GF-D8 (cell line): ENCODE measurements around the gene RNGTT.
A peak's percentile ranks its signal among the peaks of the same experiment; 100 is the strongest.
"Not testable (repeated sequence)": the region's sequence is repeated elsewhere in the genome, so short reads cannot be mapped to it uniquely, and the experiment has no call there.

Source experiments
- DNase-seq: peaks from one replicate; lab custom pipeline; 2025; lab: John Stamatoyannopoulos, UW

The RNGTT gene

DNA sequence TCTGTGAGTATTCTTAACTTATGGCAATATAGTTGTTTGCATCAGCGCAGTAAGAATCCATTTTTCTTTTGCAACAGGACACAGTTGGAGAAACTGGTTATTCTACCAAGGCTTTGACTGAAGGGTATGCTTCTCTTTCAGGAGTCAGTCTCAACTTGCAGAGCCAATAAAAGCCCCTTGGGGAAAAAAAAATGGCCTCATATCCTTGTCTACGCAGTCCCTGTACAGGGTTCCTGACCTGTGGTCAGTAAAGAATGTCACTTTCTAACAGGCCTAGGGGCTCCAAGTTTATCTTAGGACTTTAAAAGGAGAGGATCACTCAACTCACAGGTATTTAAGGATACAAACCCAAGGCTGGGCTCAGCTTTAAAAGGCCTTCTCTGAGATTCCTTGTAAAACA is 6.9 kb upstream of the RNGTT start:
- DNase-seq: no peak

DNA sequence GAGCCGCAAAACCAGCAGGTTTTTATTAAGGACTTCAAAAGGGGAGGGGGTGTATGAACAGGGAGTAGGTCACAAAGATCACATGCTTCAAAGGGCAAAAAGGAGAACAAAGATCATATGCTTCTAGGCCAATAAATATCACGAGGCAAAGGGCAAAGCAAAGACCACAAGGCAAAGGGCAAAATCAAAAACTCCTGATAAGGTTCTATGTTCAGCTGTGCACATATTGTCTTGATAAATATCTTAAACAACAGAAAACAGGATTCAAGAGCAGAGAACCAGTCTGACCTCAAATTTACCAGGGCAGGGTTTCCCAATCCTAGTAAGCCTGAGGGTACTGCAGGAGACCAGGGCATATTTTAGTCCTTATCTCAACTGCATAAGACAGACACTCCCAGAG is 5.8 kb upstream of the RNGTT start:
- DNase-seq: not testable (repeated sequence)

DNA sequence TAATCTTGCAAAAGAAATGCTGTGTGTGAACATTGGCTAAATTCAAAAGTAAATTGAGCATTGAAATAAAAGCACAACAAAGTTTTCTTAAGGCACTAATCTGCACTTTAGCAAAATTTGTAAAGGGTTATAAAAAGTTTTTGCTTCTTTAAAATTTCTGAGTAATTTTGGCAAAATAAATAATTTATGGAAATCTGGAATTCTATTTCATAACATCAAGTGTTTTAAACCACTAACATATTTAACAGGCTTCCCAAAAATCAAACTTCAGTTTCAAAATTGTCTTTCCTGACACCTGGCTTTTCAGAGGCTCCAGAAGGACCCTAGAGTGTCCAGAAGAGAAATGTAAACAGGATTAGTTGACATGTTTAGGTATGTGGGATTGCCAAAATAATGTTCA is 4.5 kb upstream of the RNGTT start:
- no peak for DNase-seq

DNA sequence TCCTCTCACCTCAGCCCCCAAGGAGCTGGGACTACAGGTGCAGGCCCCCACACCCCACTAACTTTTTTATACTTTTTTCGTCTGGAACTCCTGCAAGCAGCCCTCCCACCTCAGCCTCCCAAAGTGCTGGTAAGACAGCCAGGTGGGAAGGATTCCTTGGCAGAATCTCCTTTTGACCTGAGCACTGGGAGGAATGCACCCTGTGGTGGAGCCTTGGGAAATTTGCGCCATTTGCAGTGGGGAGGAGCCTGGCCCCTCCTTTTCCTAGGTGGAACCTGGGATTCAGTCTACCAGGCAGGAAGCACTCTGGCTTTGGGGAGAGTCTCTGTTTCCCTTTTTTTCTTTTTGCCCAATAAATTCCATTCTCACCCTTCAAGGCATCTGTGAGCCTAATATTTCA is 2.3 kb upstream of the RNGTT start:
- no peak for DNase-seq

DNA sequence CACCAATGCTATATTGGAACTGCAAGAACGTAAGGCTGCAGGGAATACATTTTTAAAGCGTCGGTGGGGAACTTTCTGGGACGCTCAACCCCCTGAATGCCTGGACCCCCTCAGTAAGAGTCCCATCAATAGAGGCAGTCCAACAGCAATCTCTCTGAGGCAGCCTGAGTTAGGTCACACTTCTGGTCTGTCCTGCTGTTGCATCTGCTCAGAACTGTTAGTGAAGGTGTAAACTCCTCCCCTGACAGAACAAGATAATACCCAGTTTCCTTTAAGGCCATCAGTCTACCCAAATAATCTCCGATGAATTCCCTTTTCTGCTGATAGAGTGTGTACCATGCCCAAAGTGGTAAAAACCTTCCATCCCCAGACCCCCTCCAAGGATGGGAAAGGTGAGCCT is 1.1 kb upstream of the RNGTT start:
- no peak for DNase-seq

DNA sequence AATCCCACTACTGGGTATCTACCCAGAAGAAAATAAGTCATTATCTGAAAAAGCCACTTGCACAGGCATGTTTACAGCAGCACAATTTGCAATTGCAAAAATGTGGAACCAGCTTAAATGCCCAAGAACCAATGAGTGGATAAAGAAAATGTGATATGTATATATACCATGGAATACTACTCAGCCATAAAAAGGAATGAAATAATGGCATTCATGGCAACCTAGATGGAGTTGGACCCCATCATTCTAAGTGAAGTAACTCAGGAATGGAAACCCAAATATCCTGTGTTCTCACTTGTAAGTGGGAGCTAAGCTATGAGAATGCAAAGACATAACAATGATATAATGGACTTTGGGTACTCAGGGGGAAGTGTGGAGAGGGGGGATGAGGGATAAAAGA is 4.6 kb downstream of the RNGTT start:
- DNase-seq: no peak

DNA sequence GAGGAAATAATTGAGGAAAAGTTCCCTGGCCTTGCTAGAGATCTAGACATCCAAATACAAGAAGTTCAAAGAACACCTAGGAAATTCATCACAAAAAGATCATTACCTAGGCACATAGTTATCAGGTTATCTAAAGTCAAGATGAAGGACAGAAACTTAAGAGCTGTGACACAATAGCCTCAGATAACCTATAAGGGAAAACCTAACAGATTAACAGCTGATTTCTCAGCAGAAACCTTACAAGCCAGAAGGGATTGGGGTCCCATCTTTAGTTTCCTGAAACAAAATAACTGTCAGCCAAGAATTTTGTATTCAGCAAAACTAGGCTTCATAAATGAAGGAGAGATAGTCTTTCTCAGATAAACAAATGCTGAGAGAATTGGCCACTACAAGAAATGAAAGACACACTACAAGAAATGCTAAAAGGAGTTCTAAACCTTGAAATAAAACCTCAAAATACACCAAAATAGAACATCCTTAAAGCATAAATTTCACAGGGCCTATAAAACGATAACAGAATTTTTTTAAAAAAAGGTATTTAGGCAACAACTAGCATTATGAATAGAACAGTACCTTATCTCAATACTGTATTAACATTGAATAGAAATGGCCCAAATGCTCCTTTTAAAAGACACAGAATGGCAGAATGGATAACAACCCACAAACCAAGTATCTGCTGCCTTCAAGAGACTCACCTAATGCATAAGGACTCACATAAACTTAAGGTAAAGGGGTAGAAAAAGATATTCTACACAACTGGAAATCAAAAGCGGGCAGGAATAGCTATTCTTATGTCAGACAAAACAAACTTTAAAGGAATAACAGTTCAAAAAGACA is 9.7 kb downstream of the RNGTT start:
- no peak for DNase-seq

DNA sequence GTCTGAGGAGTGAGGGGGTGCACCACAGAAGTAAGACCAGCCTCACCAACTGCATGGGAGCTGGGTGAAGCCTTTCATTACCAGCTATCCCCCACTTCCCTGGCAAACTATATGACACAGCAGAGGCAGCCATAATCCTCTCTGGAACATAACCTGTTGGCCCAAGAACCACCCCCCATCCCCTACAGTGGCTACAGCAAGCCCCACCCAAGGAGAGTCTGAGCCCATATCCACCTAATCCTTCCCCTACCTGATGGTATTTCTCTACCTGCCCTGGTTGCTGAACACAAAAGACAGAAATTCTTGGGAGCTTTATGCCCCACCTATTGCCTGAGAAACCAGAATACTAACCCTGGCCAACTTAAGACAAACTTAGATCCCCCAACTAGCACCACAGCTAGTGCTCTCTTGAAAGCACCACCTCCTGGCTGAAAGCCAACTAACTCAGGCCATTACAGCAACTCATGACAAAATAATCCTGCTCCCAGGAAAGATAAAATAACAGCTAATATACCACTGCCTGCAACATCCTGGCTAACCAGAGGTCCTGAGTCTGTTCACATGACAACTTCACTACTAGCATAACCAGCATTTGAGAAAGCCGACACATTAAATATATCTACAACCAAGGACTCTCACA is 11.2 kb downstream of the RNGTT start:
- no peak for DNase-seq

DNA sequence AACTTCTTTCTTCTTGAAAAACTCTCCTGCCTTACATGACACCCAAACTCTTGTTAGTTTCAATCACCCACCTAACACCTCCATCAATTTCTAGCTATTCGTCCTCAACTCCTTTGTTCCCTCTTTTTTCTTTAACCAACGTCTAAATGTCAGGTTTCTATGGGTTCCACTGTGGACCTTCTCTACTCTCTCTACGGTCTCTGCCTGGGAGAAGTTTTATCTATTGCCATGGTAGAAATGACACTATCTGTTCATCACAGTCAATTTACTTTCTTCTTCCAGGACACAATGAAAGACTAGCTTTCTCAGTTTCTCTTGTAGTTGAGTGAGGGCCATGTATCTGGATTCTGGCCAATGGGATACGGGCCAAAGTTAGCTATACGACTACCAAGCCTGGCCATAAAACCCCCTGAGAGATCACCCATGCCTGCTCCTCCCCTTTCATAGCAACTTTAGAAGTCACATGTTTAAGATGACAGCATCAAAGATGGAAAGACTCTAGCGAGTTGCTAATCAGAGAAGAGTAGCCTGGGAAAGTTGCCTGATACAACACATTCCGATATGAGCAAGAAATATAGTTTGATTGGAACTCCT is 17.9 kb downstream of the RNGTT start:
- no peak for DNase-seq

DNA sequence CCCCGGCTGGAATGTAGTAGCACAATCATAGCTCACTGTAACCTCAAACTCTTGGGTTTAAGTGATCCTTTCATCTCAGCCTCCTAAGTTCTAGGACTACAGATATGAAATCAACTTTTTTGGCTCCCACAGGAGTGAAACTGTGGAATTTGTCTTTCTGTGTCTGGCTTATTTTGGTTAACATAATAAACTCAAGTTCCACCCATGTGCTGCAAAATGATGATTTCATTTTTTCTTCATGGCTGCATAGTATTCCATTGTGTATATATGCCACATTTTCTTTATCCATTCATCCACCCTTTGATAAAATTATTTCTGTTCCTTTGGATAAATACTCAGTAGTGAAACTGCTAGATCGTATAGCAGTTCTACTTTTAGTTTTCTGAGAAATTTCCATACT is 29.9 kb downstream of the RNGTT start:
- no peak for DNase-seq

DNA sequence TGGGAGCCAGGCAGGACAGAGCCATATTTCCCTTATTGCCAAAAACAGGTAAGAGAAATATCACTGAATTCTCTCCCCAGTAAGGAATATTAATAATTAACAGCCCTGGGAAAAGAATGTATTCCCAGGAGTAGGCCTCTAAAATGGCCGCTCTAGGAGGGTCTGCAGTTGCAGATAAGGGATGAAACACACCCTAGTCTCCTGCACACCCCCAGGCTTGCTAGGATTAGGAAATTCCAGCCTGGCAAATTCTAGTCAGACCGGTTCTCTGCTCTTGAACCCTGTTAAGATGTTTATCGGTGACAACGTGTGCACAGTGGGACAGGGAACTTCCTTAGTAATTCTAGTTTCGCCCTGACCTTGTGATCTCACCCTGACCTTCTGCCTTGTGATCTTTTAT is 31.4 kb downstream of the RNGTT start:
- not testable (repeated sequence) for DNase-seq

DNA sequence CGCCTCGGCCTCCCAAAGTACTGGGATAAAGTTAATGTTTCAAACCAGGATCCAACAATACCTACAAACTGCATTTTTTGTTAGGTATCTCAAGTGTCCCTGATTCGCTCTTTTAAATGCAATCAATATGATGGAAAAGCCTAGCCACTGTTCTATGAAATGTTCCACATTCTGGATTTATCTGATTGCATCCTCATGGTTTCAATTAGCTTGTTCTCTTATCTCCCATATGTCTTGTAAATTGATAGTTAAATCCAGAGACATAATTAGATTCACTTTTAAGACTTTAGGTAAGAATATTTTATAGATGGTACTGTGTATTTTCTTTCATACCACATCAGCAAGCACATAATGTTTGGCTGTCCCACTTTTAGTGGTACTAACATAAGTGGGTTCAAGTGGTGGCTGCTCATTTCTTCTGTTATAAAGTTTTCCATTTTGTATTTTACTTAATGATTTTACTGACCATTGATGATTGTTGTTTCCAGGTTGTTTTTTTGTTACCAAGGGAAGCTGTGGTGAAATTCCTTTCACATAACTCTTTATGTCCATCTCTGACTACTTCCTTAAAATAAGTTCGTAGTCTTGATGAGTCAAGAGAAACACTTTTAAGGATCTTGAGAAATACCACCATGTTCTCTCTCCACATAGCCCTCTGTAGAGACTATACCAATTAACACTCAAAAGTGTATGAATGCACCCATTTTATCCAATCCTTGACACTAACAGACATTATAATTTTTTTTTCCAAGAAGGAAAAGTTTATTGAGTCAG is 40.5 kb downstream of the RNGTT start:
- peak; percentile 64 for DNase-seq

DNA sequence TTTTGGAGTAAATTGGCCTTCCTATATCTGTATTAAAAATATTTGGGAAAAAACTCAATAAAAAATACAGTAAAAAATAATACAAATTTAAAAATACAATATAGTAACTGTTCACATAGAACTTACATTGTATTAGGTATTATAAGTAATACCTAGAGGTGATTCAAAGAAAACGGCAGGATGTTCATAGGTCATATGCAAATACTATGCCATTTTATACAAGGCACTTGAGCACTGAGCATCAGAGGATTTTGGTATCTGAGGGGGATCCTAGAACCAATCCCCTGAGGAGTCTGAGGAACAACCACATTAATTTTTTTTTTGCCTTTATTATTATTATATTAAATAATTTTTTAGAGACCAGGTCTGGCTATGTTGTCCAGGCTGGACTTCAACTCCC is 41.7 kb downstream of the RNGTT start:
- DNase-seq: no peak

DNA sequence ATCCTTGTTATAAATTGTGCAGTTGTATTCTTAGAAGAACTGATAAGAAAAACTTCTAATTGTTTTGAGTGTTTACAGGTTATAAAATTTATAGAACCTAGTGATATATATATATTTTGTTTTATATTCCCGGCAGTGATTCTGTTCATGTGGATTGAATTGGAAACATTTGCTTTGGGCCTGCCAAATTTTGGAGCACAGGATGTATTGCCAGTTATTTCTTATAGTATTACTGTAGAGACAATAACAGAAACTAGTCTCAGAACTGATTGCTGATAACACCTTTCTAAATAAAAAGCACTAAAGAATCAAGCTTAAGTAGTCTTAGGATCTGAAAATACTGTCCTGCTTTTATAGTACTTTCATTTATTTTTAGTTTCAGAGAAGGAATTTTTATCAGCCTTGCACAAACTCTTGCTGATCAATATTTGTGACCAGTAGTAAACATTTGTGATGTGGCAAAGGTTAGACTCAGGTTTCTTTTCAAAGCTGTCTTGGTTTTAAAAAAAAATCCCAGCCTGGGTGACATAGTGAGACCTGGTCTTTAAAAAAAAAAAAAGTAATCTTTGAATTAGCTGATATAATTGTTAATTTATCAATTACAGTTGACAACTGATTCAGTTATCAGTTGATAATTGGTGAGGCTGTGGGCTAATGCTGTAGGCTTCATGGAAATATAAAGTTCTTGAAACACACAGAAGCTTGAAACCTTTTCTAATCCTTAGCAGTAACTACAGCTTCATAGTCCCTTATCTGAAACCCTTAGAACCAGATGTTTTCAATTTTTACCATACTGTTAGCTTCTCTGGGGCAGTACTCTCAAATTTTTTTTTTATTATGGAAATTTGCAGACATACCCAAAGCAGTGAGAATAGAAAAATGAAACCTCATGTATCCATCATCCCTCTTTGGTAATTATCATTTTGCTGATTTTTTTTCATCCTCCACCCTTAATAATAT is 42.4 kb downstream of the RNGTT start:
- DNase-seq: no peak

DNA sequence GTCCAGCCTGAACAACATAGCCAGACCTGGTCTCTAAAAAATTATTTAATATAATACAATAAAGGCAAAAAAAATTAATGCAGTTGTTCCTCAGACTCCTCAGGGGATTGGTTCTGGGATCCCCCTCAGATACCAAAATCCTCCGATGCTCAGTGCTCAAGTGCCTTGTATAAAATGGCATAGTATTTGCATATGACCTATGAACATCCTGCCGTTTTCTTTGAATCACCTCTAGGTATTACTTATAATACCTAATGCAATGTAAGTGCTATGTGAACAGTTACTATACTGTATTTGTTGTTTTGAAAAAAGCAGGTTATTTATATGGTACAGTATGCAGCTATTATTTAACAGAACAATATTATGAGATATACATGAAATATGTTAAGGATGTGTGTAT is 43.3 kb downstream of the RNGTT start:
- DNase-seq: no peak

DNA sequence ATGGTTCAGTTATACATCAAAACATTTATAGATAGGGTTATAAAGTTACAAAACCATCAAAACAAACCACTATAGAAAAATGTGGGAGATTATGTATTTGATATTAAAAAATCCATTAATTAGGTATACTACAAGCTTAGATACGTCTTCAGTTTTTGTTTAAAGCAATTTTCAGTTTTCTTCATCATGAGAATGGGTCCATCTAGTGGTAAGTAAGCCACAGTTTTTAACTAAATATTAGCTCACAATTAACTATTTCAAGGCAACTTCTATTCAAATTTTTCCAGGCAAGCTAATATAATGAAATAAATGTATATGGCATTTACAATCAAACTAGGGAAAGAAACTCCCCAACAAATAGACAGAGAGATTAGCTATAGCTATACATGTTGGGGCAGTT is 44.4 kb downstream of the RNGTT start:
- DNase-seq: no peak

DNA sequence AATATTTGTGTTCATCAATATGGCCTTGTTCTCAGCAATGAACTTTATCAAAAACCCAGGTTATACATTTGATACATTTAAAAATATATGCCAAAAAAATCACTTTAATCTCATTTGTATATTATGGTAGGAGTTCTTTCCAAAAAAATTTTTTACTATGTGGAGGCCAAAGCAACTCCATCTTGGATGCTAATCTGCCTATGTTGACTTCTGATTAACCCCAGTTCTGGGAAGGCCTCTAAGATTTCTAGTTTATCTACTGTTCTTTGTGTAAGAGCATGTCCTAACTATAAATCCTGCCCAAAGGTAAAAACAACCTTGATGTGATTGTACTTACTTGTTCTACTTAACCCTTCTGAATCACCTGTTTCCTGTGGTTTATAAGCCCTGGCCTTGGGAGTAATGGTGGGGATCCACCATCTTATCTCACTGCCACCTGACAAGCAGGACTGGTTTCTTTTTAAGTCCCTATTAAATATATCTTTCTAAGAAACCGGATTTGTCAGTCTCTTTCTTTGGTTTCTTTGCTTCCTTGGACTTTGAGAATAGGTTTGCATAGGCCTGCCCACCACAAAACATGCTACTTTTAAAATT is 46.7 kb downstream of the RNGTT start:
- no peak for DNase-seq

DNA sequence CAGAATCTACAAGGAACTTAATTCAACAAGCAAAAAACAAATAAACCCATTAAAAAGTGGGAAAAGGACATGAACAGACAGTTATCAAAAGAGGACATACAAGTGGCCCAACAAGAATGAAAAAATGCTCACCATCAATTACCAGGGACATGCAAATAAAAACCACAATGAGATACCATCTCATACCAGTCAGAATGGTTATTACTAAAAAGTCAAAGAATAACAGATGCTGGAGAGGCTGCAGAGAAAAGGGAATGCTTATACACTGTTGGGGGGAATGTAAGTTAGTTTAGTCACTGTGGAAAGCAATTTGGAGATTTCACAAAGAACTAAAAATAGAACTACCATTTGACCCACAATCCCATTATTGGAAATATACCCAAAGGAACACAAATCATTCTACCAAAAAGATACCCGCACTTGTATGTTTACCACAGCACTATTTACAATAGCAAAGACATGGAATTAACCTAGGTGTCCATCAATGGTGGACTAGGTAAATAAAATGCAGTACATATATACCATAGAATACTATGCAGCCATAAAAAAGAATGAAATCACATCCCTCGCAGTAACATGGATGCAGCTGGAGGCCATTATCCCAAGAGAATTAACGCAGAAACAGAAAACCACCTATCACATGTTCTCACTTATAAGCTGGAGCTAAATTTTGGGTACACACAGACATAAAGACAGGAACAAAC is 48.4 kb downstream of the RNGTT start:
- no peak for DNase-seq

DNA sequence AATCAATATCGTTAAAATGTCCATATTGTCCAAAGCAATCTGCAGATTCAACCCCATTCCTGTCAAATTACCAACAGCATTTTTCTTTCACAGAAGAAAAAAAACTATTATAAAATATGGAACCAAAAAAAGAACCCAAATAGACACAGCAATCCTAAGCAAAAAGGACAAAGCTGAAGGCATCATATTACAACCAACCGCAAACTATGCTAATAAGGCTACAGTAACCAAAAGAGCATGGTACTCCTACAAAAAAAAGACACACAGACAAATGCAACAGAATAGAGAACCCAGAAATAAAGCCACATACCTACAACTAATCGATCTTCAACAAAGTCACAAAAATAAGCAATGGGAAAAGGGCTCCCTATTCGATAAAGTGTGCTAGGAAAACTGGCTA is 49.2 kb downstream of the RNGTT start:
- DNase-seq: no peak

DNA sequence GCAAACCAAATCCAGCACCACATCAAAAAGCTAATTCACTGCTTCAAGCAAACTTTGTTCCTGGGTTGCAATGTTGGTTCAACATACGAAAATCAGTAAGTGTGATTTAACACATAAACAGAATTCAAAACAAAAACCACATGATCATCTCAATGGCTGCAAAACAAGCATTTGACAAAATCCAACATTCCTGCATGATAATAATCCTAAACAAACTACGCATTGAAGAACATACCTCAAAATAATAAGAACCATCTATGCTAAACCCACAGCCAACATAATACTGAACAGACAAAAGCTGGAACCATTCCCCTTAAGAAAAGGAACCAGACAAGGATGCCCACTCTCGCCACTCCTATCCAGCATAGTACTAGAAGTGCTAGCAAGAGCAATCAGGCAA is 49.9 kb downstream of the RNGTT start:
- no peak for DNase-seq
